GM23338 (cell line): ENCODE data around the gene ZNRF1. TPM values are rescaled to one million over a fixed set of nuclear protein-coding genes. Genes with fewer than 3 reads are reported as not detected.

Experiments used
- ATAC-seq: fragments of 200-7000 bp; cut with Tn5 transposase; 3 replicates; pipeline ENCODE4 v1.9.1; 2020
- DNase-seq: peaks from one replicate; pipeline ENCODE4 v3.0.0-alpha.2; 2015; ENCODE audit warnings: low spot score
- H2AFZ ChIP-seq: fragments of 200-600 bp; sonication (generic); 2 replicates; pipeline ENCODE4 v1.8.0; 2016; ENCODE audit warnings: antibody characterized with exemption, mild to moderate bottlenecking, moderate library complexity
- H3F3A ChIP-seq: fragments of 200-600 bp; sonication (generic); replicated peaks from 2 replicates; pipeline ENCODE4 v1.8.0; 2017; ENCODE audit warnings: antibody characterized with exemption, mixed run types, low read depth
- H3K27ac ChIP-seq: fragments of 200-600 bp; sonication (generic); 2 replicates; pipeline ENCODE4 v1.6.1; 2016; ENCODE audit warnings: low read depth
- H3K27me3 ChIP-seq: fragments of 200-600 bp; sonication (generic); 2 replicates; pipeline ENCODE4 v1.8.0; 2016; ENCODE audit warnings: mild to moderate bottlenecking, mixed run types, moderate library complexity; ENCODE audit not compliant: insufficient read depth
- H3K36me3 ChIP-seq: fragments of 200-600 bp; sonication (generic); 2 replicates; pipeline ENCODE4 v1.8.0; 2016; ENCODE audit warnings: mild to moderate bottlenecking; ENCODE audit not compliant: insufficient read depth
- H3K4me1 ChIP-seq: fragments of 200-600 bp; sonication (generic); 2 replicates; pipeline ENCODE4 v1.8.0; 2016; ENCODE audit warnings: mild to moderate bottlenecking, moderate library complexity; ENCODE audit not compliant: insufficient read depth
- H3K4me2 ChIP-seq: fragments of 200-600 bp; sonication (generic); 2 replicates; pipeline ENCODE4 v1.7.1; 2017; ENCODE audit warnings: mixed run types
- H3K4me3 ChIP-seq: fragments of 200-600 bp; sonication (generic); 2 replicates; pipeline ENCODE4 v1.6.1; 2016; ENCODE audit warnings: mixed run types
- H3K79me2 ChIP-seq: fragments of 200-600 bp; sonication (generic); replicated peaks from 2 replicates; pipeline ENCODE4 v1.8.0; 2017; ENCODE audit warnings: mild to moderate bottlenecking; ENCODE audit not compliant: insufficient read depth
- H3K9me2 ChIP-seq: fragments of 200-600 bp; sonication (generic); 2 replicates; pipeline ENCODE4 v1.8.0; 2017; ENCODE audit not compliant: insufficient read depth
- H4K20me1 ChIP-seq: fragments of 200-600 bp; sonication (generic); replicated peaks from 2 replicates; pipeline ENCODE4 v1.8.0; 2017; ENCODE audit warnings: mild to moderate bottlenecking; ENCODE audit not compliant: insufficient read depth
- H3K27ac Mint-ChIP-seq: 2 replicates; pipeline ENCODE4 v1.8.0; 2020; ENCODE audit warnings: inconsistent platforms, mild to moderate bottlenecking, moderate library complexity, mixed read lengths
- H3K27me3 Mint-ChIP-seq: 3 replicates; pipeline ENCODE4 v1.8.0; 2022; ENCODE audit warnings: low read depth, mild to moderate bottlenecking, moderate library complexity, mixed read lengths, inconsistent platforms; ENCODE audit not compliant: insufficient read depth, poor library complexity
- H3K36me3 Mint-ChIP-seq: 3 replicates; pipeline ENCODE4 v1.8.0; 2021; ENCODE audit warnings: low read depth, mild to moderate bottlenecking, inconsistent platforms, moderate library complexity, mixed read lengths
- H3K4me1 Mint-ChIP-seq: 3 replicates; pipeline ENCODE4 v1.8.0; 2020; ENCODE audit warnings: mild to moderate bottlenecking, inconsistent platforms, mixed read lengths
- H3K4me3 Mint-ChIP-seq: 3 replicates; pipeline ENCODE4 v1.8.0; 2021; ENCODE audit warnings: moderate library complexity, mild to moderate bottlenecking, inconsistent platforms, mixed read lengths
- H3K9me3 Mint-ChIP-seq: 3 replicates; pipeline ENCODE4 v1.8.0; 2020; ENCODE audit warnings: moderate library complexity, mild to moderate bottlenecking, inconsistent platforms, mixed read lengths
- ETS1 ChIP-seq: IDR thresholded peaks from 2 replicates; pipeline ENCODE4 v1.6.1; 2016; ENCODE audit warnings: antibody characterized with exemption
- EZH2 ChIP-seq: fragments of 200-600 bp; sonication (generic); IDR thresholded peaks from one replicate; pipeline ENCODE4 v1.8.0; 2017; ENCODE audit warnings: antibody characterized with exemption, mild to moderate bottlenecking, low read depth; ENCODE audit not compliant: unreplicated experiment
- POLR2AphosphoS5 ChIP-seq: IDR thresholded peaks from 2 replicates; pipeline ENCODE4 v1.6.1; 2016; ENCODE audit warnings: antibody characterized with exemption, low read depth
- ZNF331 ChIP-seq: fragments of 250-450 bp; sonication (Bioruptor Pico); IDR thresholded peaks from 2 replicates; pipeline ENCODE4 v1.5.0; 2020; ENCODE audit warnings: low read depth, mild to moderate bottlenecking, moderate library complexity
- polyA plus RNA-seq: library from polyadenylated mRNA; unstranded; fragments of >200 nt; fragmentation: Nextera tagmentation; extraction: Ambion mirVana; gene quantifications from 2 replicates; pipeline ENCODE4 v1.2.1, GENCODE V29; 2016
- total RNA-seq: library from RNA; depleted of rRNA; stranded (reverse); fragments of >200 nt; shearing (Covaris generic); gene quantifications from 2 replicates; pipeline ENCODE4 v1.2.3, GENCODE V29; 2014
- TF ChIP-seq, protein P1 (sequence below): fragments of 250-450 bp; sonication (Bioruptor Pico); IDR thresholded peaks from 2 replicates; pipeline ENCODE4 v1.5.0; 2020; ENCODE audit warnings: mild to moderate bottlenecking, moderate library complexity

The ZNRF1 gene
- total and polyA plus RNA-seq, 2 experiments from 2014 or later, result 22.4 to 42.1 TPM

GRCh38 chr16:75099075-75099667, 100.3 kb downstream of the ZNRF1 start (continued):
- TF ChIP-seq, protein P1, sequence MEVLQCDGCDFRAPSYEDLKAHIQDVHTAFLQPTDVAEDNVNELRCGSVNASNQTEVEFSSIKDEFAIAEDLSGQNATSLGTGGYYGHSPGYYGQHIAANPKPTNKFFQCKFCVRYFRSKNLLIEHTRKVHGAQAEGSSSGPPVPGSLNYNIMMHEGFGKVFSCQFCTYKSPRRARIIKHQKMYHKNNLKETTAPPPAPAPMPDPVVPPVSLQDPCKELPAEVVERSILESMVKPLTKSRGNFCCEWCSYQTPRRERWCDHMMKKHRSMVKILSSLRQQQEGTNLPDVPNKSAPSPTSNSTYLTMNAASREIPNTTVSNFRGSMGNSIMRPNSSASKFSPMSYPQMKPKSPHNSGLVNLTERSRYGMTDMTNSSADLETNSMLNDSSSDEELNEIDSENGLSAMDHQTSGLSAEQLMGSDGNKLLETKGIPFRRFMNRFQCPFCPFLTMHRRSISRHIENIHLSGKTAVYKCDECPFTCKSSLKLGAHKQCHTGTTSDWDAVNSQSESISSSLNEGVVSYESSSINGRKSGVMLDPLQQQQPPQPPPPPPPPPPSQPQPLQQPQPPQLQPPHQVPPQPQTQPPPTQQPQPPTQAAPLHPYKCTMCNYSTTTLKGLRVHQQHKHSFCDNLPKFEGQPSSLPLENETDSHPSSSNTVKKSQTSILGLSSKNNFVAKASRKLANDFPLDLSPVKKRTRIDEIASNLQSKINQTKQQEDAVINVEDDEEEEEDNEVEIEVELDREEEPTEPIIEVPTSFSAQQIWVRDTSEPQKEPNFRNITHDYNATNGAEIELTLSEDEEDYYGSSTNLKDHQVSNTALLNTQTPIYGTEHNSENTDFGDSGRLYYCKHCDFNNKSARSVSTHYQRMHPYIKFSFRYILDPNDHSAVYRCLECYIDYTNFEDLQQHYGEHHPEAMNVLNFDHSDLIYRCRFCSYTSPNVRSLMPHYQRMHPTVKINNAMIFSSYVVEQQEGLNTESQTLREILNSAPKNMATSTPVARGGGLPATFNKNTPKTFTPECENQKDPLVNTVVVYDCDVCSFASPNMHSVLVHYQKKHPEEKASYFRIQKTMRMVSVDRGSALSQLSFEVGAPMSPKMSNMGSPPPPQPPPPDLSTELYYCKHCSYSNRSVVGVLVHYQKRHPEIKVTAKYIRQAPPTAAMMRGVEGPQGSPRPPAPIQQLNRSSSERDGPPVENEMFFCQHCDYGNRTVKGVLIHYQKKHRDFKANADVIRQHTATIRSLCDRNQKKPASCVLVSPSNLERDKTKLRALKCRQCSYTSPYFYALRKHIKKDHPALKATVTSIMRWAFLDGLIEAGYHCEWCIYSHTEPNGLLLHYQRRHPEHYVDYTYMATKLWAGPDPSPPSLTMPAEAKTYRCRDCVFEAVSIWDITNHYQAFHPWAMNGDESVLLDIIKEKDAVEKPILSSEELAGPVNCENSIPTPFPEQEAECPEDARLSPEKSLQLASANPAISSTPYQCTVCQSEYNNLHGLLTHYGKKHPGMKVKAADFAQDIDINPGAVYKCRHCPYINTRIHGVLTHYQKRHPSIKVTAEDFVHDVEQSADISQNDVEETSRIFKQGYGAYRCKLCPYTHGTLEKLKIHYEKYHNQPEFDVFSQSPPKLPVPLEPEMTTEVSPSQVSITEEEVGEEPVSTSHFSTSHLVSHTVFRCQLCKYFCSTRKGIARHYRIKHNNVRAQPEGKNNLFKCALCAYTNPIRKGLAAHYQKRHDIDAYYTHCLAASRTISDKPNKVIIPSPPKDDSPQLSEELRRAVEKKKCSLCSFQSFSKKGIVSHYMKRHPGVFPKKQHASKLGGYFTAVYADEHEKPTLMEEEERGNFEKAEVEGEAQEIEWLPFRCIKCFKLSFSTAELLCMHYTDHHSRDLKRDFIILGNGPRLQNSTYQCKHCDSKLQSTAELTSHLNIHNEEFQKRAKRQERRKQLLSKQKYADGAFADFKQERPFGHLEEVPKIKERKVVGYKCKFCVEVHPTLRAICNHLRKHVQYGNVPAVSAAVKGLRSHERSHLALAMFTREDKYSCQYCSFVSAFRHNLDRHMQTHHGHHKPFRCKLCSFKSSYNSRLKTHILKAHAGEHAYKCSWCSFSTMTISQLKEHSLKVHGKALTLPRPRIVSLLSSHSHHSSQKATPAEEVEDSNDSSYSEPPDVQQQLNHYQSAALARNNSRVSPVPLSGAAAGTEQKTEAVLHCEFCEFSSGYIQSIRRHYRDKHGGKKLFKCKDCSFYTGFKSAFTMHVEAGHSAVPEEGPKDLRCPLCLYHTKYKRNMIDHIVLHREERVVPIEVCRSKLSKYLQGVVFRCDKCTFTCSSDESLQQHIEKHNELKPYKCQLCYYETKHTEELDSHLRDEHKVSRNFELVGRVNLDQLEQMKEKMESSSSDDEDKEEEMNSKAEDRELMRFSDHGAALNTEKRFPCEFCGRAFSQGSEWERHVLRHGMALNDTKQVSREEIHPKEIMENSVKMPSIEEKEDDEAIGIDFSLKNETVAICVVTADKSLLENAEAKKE (CRISPR knock-in tag), result no peak
- TF ChIP-seq POLR2AphosphoS5, result no peak
- no peak for TF ChIP-seq ZNF331 (CRISPR knock-in tag)

DNA sequence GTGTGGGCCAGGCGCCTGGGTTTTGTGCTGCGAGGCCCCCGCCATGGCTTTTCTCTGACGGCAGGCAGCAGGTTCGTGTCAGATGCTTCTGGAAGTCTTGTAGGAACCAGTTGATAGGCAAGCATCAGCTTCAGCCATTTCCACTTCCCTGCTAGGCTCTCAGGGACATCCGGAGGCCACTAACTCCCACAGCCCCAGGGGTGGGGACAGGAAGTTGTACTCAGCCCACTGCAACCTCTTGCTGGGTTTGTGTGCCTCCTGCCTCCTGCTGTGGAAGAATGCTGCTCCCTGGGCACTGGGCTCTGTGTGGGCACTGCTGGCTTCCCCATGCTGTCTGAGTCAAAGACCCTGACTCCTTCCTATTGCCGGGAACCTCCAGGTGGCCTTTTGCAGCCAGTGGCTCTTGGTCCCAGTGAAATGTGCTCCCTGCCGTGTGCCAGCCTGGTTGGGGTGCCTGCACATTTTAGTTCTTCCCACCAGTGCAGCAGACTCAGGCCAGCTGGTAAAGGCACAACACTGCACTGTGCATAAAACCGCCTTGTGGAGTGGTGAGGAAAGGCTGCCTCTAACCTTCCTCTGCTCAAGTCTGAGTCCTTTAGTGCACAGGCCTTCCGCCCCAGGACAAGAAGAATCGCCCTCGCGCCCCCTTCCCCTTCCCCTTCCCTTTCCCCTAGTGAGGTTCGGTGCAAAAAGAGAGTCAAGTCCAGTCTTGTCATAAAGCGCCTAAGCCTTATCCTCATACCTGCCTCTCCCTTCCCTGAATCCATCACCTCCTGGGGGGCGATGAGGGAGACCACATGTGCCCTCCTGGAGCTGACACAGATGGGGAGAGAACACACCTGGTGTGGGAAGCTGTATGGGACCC, 101.1 kb downstream of the ZNRF1 start:
- no peaks in the 10 kb centered on the region for H3K27me3 ChIP-seq
- H3K36me3 Mint-ChIP-seq, result peaks cover 15% of the 10 kb centered on the region; the same call in 2 of the 3 replicates
- H3K79me2 ChIP-seq, result peaks cover 15% of the 10 kb centered on the region
- peak overlapping the region; percentile 80; the same call in 1 of the 2 replicates for H3K27ac ChIP-seq
- H3K27me3 Mint-ChIP-seq, result peaks cover 21% of the 10 kb centered on the region
- H3K27ac Mint-ChIP-seq, result peak overlapping the region; percentile 80
- peaks cover 2% of the 10 kb centered on the region; the same call in 1 of the 2 replicates for H3F3A ChIP-seq
- H2AFZ ChIP-seq, result no peak overlapping the region
- H3K9me3 Mint-ChIP-seq, result no peaks in the 10 kb centered on the region
- peaks cover 54% of the 10 kb centered on the region for H3K4me1 Mint-ChIP-seq
- H3K36me3 ChIP-seq, result no peaks in the 10 kb centered on the region
- H3K9me2 ChIP-seq, result no peaks in the 10 kb centered on the region
- H3K4me3 Mint-ChIP-seq, result no peak overlapping the region
- DNase-seq (no peak), ATAC-seq (peak; percentile 16)
- 0 out of 2 replicates have a peak overlapping the region, but pooled peaks have one; percentile 38 for H3K4me2 ChIP-seq
- peaks cover 37% of the 10 kb centered on the region for H3K4me1 ChIP-seq
- H3K4me3 ChIP-seq, result no peak overlapping the region
- peaks cover 8% of the 10 kb centered on the region; the same call in 1 of the 2 replicates for H4K20me1 ChIP-seq
- no peak for TF ChIP-seq ETS1
- TF ChIP-seq ZNF331 (CRISPR knock-in tag), result no peak
- TF ChIP-seq POLR2AphosphoS5, result no peak
- no peak for TF ChIP-seq EZH2
- TF ChIP-seq, protein P1 (CRISPR knock-in tag), result no peak
